Measurements from ENCODE around the gene ISM2.

DNA sequence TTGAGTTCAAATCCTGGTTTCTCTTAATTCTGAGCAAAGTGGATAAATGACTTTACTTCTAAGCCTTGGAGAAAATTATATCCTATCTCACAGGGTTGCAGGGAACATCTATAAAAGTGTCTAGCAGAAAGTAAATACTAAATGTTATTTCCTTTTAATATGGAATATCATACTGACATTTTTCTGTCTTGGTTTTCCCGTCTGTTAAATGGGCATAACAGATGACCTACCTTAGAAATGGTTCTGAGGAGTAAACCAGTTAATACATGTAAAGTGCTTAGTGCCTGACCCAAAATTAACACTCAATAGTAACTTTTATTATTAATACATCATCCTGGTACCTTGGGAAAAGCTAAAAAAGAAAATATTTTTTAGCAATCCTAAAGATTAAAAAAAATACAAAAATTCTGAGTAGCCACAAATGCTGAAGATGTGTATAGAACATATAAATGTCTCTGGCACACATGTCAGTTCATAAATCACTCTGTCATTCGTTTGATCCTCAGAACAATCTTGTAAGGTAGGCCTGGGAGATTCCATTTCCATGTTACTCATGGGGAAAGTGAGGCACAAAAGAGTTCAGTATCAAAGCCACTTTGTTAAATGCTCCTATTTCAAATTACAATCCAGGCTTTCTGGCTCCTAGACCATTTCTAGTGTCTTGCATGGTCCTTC, 42.5 kb downstream of the ISM2 start:
- TF ChIP-seq, protein P1, sequence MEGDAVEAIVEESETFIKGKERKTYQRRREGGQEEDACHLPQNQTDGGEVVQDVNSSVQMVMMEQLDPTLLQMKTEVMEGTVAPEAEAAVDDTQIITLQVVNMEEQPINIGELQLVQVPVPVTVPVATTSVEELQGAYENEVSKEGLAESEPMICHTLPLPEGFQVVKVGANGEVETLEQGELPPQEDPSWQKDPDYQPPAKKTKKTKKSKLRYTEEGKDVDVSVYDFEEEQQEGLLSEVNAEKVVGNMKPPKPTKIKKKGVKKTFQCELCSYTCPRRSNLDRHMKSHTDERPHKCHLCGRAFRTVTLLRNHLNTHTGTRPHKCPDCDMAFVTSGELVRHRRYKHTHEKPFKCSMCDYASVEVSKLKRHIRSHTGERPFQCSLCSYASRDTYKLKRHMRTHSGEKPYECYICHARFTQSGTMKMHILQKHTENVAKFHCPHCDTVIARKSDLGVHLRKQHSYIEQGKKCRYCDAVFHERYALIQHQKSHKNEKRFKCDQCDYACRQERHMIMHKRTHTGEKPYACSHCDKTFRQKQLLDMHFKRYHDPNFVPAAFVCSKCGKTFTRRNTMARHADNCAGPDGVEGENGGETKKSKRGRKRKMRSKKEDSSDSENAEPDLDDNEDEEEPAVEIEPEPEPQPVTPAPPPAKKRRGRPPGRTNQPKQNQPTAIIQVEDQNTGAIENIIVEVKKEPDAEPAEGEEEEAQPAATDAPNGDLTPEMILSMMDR (IDR thresholded peaks at IDR 0.05; ENCODE audit: borderline replicate concordance, extremely low read depth, low read length, poor library complexity, severe bottlenecking), result no peak
- no peak for TF ChIP-seq EZH2 (IDR thresholded peaks at IDR 0.05; ENCODE audit: borderline replicate concordance, low read depth, low read length, severe bottlenecking)

Measured in DND-41 (cell line).